Neuronal stem cell (in vitro differentiated cells): Measurements from ENCODE around the gene HIBADH.
A peak's percentile ranks its signal among the peaks of the same experiment; 100 is the strongest.

Experiments
- DNase-seq: peaks from one replicate; pipeline ENCODE4 v3.0.0-alpha.2; 2013; ENCODE audit warnings: low spot score
- H2AFZ ChIP-seq: one replicate; pipeline ENCODE4 v1.6.1; 2013; ENCODE audit warnings: mild to moderate bottlenecking, low read length, inconsistent platforms
- H2AK5ac ChIP-seq: 2 replicates; pipeline ENCODE4 v1.6.1; 2013; ENCODE audit warnings: low read depth, mild to moderate bottlenecking, inconsistent platforms, low read length, moderate library complexity, mixed read lengths
- H2BK120ac ChIP-seq: 2 replicates; pipeline ENCODE4 v1.6.1; 2013; ENCODE audit warnings: low read depth, mild to moderate bottlenecking, inconsistent platforms, low read length, moderate library complexity, mixed read lengths
- H2BK12ac ChIP-seq: one replicate; pipeline ENCODE4 v1.6.1; 2013; ENCODE audit warnings: low read length, inconsistent platforms
- H2BK15ac ChIP-seq: 2 replicates; pipeline ENCODE4 v1.6.1; 2013; ENCODE audit warnings: mild to moderate bottlenecking, low read length, inconsistent platforms, mixed read lengths
- H2BK5ac ChIP-seq: one replicate; pipeline ENCODE4 v1.6.1; 2013; ENCODE audit warnings: inconsistent platforms, mild to moderate bottlenecking, low read length, moderate library complexity
- H3K14ac ChIP-seq: one replicate; pipeline ENCODE4 v1.6.1; 2013; ENCODE audit warnings: low read length, inconsistent platforms
- H3K18ac ChIP-seq: 2 replicates; pipeline ENCODE4 v1.6.1; 2013; ENCODE audit warnings: low read length, inconsistent platforms
- H3K23ac ChIP-seq: 2 replicates; pipeline ENCODE4 v1.6.1; 2013; ENCODE audit warnings: low read depth, mild to moderate bottlenecking, mixed read lengths, low read length, inconsistent platforms; ENCODE audit not compliant: poor library complexity
- H3K27ac ChIP-seq: replicated peaks from 3 replicates; pipeline ENCODE4 v1.5.1; 2013; ENCODE audit warnings: low read length, inconsistent platforms
- H3K27me3 ChIP-seq, 3 experiments: 2 replicates each; pipeline ENCODE4 v1.6.1; 2013; ENCODE audit warnings: low read length in 3 of 3, mild to moderate bottlenecking in 2 of 3, inconsistent platforms in 1 of 3, low read depth in 1 of 3, mixed read lengths in 1 of 3, moderate library complexity in 1 of 3; ENCODE audit not compliant: control insufficient read depth in 3 of 3, insufficient read depth in 3 of 3
- H3K36me3 ChIP-seq, 2 donors: replicated peaks in 1 of 2; 2 replicates each; pipeline ENCODE4 v1.6.1; 2013; ENCODE audit warnings: low read length in 2 of 2; ENCODE audit not compliant: control insufficient read depth in 2 of 2, insufficient read depth in 2 of 2
- H3K4ac ChIP-seq: 2 replicates; pipeline ENCODE4 v1.6.1; 2013; ENCODE audit warnings: inconsistent platforms, mild to moderate bottlenecking, low read length, moderate library complexity
- H3K4me1 ChIP-seq, 2 donors: 1 replicate in 1 of 2; 2 replicates in 1 of 2; pipeline ENCODE4 v1.6.1; 2013; ENCODE audit warnings: low read length in 2 of 2, low read depth in 1 of 2; ENCODE audit not compliant: control insufficient read depth in 2 of 2, insufficient read depth in 1 of 2
- H3K4me2 ChIP-seq: one replicate; pipeline ENCODE4 v1.6.1; 2013; ENCODE audit warnings: mild to moderate bottlenecking, low read length, inconsistent platforms; ENCODE audit not compliant: insufficient read depth, poor library complexity, severe bottlenecking
- H3K4me3 ChIP-seq, 2 donors: 2 replicates each; pipeline ENCODE4 v1.5.1; 2013; ENCODE audit warnings: low read length in 2 of 2, mild to moderate bottlenecking in 2 of 2, inconsistent platforms in 1 of 2, moderate library complexity in 1 of 2
- H3K79me1 ChIP-seq: one replicate; pipeline ENCODE4 v1.6.1; 2013; ENCODE audit warnings: low read depth, mild to moderate bottlenecking, inconsistent platforms, low read length, moderate library complexity
- H3K9ac ChIP-seq: one replicate; pipeline ENCODE4 v1.6.1; 2013; ENCODE audit warnings: mild to moderate bottlenecking, low read depth, low read length, inconsistent platforms; ENCODE audit not compliant: poor library complexity
- H3K9me3 ChIP-seq, 2 donors: replicated peaks in 1 of 2; 2 replicates each; pipeline versions ENCODE3 to v1.6.1; 2013; ENCODE audit warnings: low read length in 2 of 2, mild to moderate bottlenecking in 2 of 2, inconsistent platforms in 1 of 2, low read depth in 1 of 2, mixed read lengths in 1 of 2, moderate library complexity in 1 of 2; ENCODE audit not compliant: control insufficient read depth in 2 of 2, insufficient read depth in 1 of 2
- H4K8ac ChIP-seq: one replicate; pipeline ENCODE4 v1.6.1; 2013; ENCODE audit warnings: low read depth, mild to moderate bottlenecking, inconsistent platforms, low read length, moderate library complexity
- H4K91ac ChIP-seq: one replicate; pipeline ENCODE4 v1.6.1; 2013; ENCODE audit warnings: low read length, low read depth, mild to moderate bottlenecking, inconsistent platforms; ENCODE audit not compliant: poor library complexity
- WGBS, 2 donors: extraction: QIAGEN DNeasy Blood & Tissue Kit; methylation state at CpG; one replicate each; pipeline ENCODE4 v1.1.7; 2013; ENCODE audit warnings: missing lambda C conversion rate in 2 of 2, mixed read lengths in 1 of 2; ENCODE audit not compliant: insufficient read length in 2 of 2, insufficient replicate concordance in 1 of 2; ENCODE audit errors: extremely low coverage in 2 of 2; 5-methylcytosine and 5-hydroxymethylcytosine counted together

Gene HIBADH

GRCh38 chr7:27635728-27636127 lies 27.0 kb downstream of the HIBADH start:
- no peak overlapping the region for H2AK5ac ChIP-seq
- no peaks in the 10 kb centered on the region for H3K9me3 ChIP-seq
- peaks cover 2 to 32% of the 10 kb centered on the region in 2 donors for H3K36me3 ChIP-seq
- no peak overlapping the region for H3K4me2 ChIP-seq
- H2BK120ac ChIP-seq = no peak overlapping the region
- no peak overlapping the region for H2AFZ ChIP-seq
- H4K91ac ChIP-seq = no peak overlapping the region
- no CpG with 5 or more reads among the region's 1 CpG for WGBS, 2 donors
- no peak overlapping the region for H3K23ac ChIP-seq
- no peak overlapping the region for H2BK15ac ChIP-seq
- no peak overlapping the region for H3K18ac ChIP-seq
- H3K9ac ChIP-seq = no peak overlapping the region
- H3K4me3 ChIP-seq = no peak overlapping the region
- H3K27ac ChIP-seq = peak overlapping the region; percentile 9
- no peak overlapping the region for H2BK12ac ChIP-seq
- no peak overlapping the region for H4K8ac ChIP-seq
- H3K14ac ChIP-seq = no peak overlapping the region
- H3K4ac ChIP-seq = no peak overlapping the region
- no peak for DNase-seq
- H2BK5ac ChIP-seq = no peak overlapping the region
- H3K4me1 ChIP-seq = peaks cover 0 to 16% of the 10 kb centered on the region in 2 donors
- no peaks in the 10 kb centered on the region for H3K79me1 ChIP-seq
- H3K27me3 ChIP-seq = no peaks in the 10 kb centered on the region

- Histone ChIP-seq H3K27me3 (no peaks in the 10 kb centered on the region), H3K4me2 (no peak overlapping the region), H3K9me3 (no peaks in the 10 kb centered on the region), H2BK120ac (no peak overlapping the region), H3K9ac (no peak overlapping the region), H3K14ac (no peak overlapping the region), H3K18ac (no peak overlapping the region), H2AFZ (no peak overlapping the region), H4K8ac (no peak overlapping the region), H3K4me1 (peaks cover 0 to 16% of the 10 kb centered on the region in 2 donors), H3K36me3 (peaks cover 2 to 32% of the 10 kb centered on the region in 2 donors), H3K4me3 (no peak overlapping the region), H3K27ac (no peak overlapping the region), H2BK15ac (no peak overlapping the region), H3K79me1 (no peaks in the 10 kb centered on the region), H2AK5ac (no peak overlapping the region), H4K91ac (no peak overlapping the region), H3K4ac (no peak overlapping the region), H2BK5ac (no peak overlapping the region), H2BK12ac (no peak overlapping the region), H3K23ac (no peak overlapping the region)
- WGBS, 2 donors = no CpG with 5 or more reads among the region's 3 CpGs
- DNase-seq = no peak
These were observed 27.8 kb downstream of the HIBADH start for GRCh38 chr7:27634671-27635493.

- no peak overlapping the region for H2AK5ac ChIP-seq
- H2BK5ac ChIP-seq = no peak overlapping the region
- no peak overlapping the region for H3K4me3 ChIP-seq
- H3K4ac ChIP-seq = no peak overlapping the region
- no peak overlapping the region for H3K4me2 ChIP-seq
- H3K9ac ChIP-seq = no peak overlapping the region
- peaks cover 0 to 16% of the 10 kb centered on the region in 2 donors for H3K4me1 ChIP-seq
- H2BK120ac ChIP-seq = no peak overlapping the region
- no peak overlapping the region for H3K18ac ChIP-seq
- peaks cover 2 to 47% of the 10 kb centered on the region in 2 donors for H3K36me3 ChIP-seq
- no CpG with 5 or more reads among the region's 6 CpGs for WGBS, 2 donors
- no peak overlapping the region for H3K14ac ChIP-seq
- H3K27ac ChIP-seq = no peak overlapping the region
- no peak overlapping the region for H3K23ac ChIP-seq
- H4K8ac ChIP-seq = no peak overlapping the region
- no peaks in the 10 kb centered on the region for H3K79me1 ChIP-seq
- no peaks in the 10 kb centered on the region for H3K27me3 ChIP-seq
- DNase-seq = no peak
- H3K9me3 ChIP-seq = no peaks in the 10 kb centered on the region
- no peak overlapping the region for H2AFZ ChIP-seq
- no peak overlapping the region for H2BK15ac ChIP-seq
- H4K91ac ChIP-seq = no peak overlapping the region
- no peak overlapping the region for H2BK12ac ChIP-seq
These were observed 29.6 kb downstream of the HIBADH start for GRCh38 chr7:27633062-27633461.

- Histone ChIP-seq H2BK12ac (no peak overlapping the region), H2AFZ (no peak overlapping the region), H3K27me3 (no peaks in the 10 kb centered on the region), H3K36me3 (peaks cover 4 to 60% of the 10 kb centered on the region in 2 donors), H2AK5ac (no peak overlapping the region), H4K91ac (no peak overlapping the region), H3K9ac (no peak overlapping the region), H3K4me3 (no peak overlapping the region), H3K23ac (no peak overlapping the region), H3K4me2 (no peak overlapping the region), H2BK120ac (no peak overlapping the region), H2BK5ac (no peak overlapping the region), H3K9me3 (no peaks in the 10 kb centered on the region), H3K27ac (no peak overlapping the region), H3K14ac (no peak overlapping the region), H2BK15ac (no peak overlapping the region), H4K8ac (no peak overlapping the region), H3K4ac (no peak overlapping the region), H3K18ac (no peak overlapping the region), H3K79me1 (no peaks in the 10 kb centered on the region), H3K4me1 (peaks cover 0 to 10% of the 10 kb centered on the region in 2 donors)
- WGBS, 2 donors = no CpG with 5 or more reads among the region's 1 CpG
- no peak for DNase-seq
These were observed 31.3 kb downstream of the HIBADH start for GRCh38 chr7:27631391-27631790.
